Measurements from ENCODE around the gene MXD4.

Gene MXD4

GRCh38 chr4:2303686-2304320 is 41.9 kb upstream of the MXD4 start:
- no peak for TF ChIP-seq SIN3A (IDR thresholded peaks at IDR 0.05; ENCODE audit: borderline replicate concordance, insufficient read depth, low read length)

- TF ChIP-seq TAF1 (IDR thresholded peaks at IDR 0.05; ENCODE audit: borderline replicate concordance, insufficient read depth, low read length), result no peak
- TF ChIP-seq REST (IDR thresholded peaks at IDR 0.05; ENCODE audit: insufficient read depth in 1 of 2, low read depth in 2 of 2, low read length in 2 of 2), result no peak
- no peak for TF ChIP-seq FOXP2 (optimal IDR thresholded peaks at IDR 0.05; ENCODE audit: borderline replicate concordance, extremely low read depth, extremely low read length, insufficient read depth)
- TF ChIP-seq POLR2AphosphoS5 (IDR thresholded peaks at IDR 0.05; ENCODE audit: low read depth, low read length), result no peak
- no peak for TF ChIP-seq SIN3A (IDR thresholded peaks at IDR 0.05; ENCODE audit: borderline replicate concordance, insufficient read depth, low read length)
Observed at GRCh38 chr4:2303121-2303685, 41.3 kb upstream of the MXD4 start.

- TF ChIP-seq SIN3A (IDR thresholded peaks at IDR 0.05; ENCODE audit: borderline replicate concordance, insufficient read depth, low read length) (no peak), FOXP2 (optimal IDR thresholded peaks at IDR 0.05; ENCODE audit: borderline replicate concordance, extremely low read depth, extremely low read length, insufficient read depth) (no peak), REST (IDR thresholded peaks at IDR 0.05; ENCODE audit: insufficient read depth in 1 of 2, low read depth in 2 of 2, low read length in 2 of 2) (no peak), TAF1 (IDR thresholded peaks at IDR 0.05; ENCODE audit: borderline replicate concordance, insufficient read depth, low read length) (no peak), POLR2AphosphoS5 (IDR thresholded peaks at IDR 0.05; ENCODE audit: low read depth, low read length) (no peak)
Observed at GRCh38 chr4:2302387-2303119, 40.6 kb upstream of the MXD4 start.

- no peak for TF ChIP-seq FOXP2 (optimal IDR thresholded peaks at IDR 0.05; ENCODE audit: borderline replicate concordance, extremely low read depth, extremely low read length, insufficient read depth)
- no peak for TF ChIP-seq SIN3A (IDR thresholded peaks at IDR 0.05; ENCODE audit: borderline replicate concordance, insufficient read depth, low read length)
- TF ChIP-seq POLR2AphosphoS5 (IDR thresholded peaks at IDR 0.05; ENCODE audit: low read depth, low read length), result no peak
- no peak for TF ChIP-seq TAF1 (IDR thresholded peaks at IDR 0.05; ENCODE audit: borderline replicate concordance, insufficient read depth, low read length)
- TF ChIP-seq REST (IDR thresholded peaks at IDR 0.05; ENCODE audit: insufficient read depth in 1 of 2, low read depth in 2 of 2, low read length in 2 of 2), result no peak
Observed at GRCh38 chr4:2301806-2302205, 39.9 kb upstream of the MXD4 start.

GRCh38 chr4:2301225-2301642 is 39.3 kb upstream of the MXD4 start:
- TF ChIP-seq TAF1 (IDR thresholded peaks at IDR 0.05; ENCODE audit: borderline replicate concordance, insufficient read depth, low read length) (no peak), POLR2AphosphoS5 (IDR thresholded peaks at IDR 0.05; ENCODE audit: low read depth, low read length) (no peak), FOXP2 (optimal IDR thresholded peaks at IDR 0.05; ENCODE audit: borderline replicate concordance, extremely low read depth, extremely low read length, insufficient read depth) (no peak), SIN3A (IDR thresholded peaks at IDR 0.05; ENCODE audit: borderline replicate concordance, insufficient read depth, low read length) (no peak), REST (IDR thresholded peaks at IDR 0.05; ENCODE audit: insufficient read depth in 1 of 2, low read depth in 2 of 2, low read length in 2 of 2) (no peak)
